Endothelial cell of umbilical vein (primary cell): ENCODE data around the gene GJB3. TPM values are rescaled to one million over a fixed set of nuclear protein-coding genes. Genes with fewer than 3 reads are reported as not detected.

ENCODE experiments used
- BruUV-seq: library from RNA; stranded (reverse); fragments of 400-500 nt; replicated peaks from 2 replicates; lab custom pipeline; 2021; lab: Mats Ljungman, UMichigan
- CTCF ChIA-PET: fragments of 300-600, 350-600 bp; sonication (Branson Sonifier 250); formaldehyde crosslinking; loops from one replicate; lab custom pipeline; 2021; ENCODE audit warnings: antibody characterized with exemption, inconsistent platforms; lab: Charles Lee
- POLR2A ChIA-PET: fragments of 300-600, 350-600 bp; sonication (Branson Sonifier 250); formaldehyde crosslinking; loops from one replicate; lab custom pipeline; 2021; ENCODE audit warnings: antibody characterized with exemption, inconsistent platforms; lab: Charles Lee
- DNase-seq: peaks from one replicate; pipeline ENCODE4 v3.0.0-alpha.2; 2011; ENCODE audit warnings: low read depth, low spot score
- FAIRE-seq: peaks from 2 replicates; lab custom pipeline; 2011; peaks lifted over from hg19 to GRCh38; lab: Jason Lieb, UNC
- H2AFZ ChIP-seq: 2 replicates; pipeline ENCODE4 v1.6.0; 2012; ENCODE audit warnings: low read depth, low read length, control low read depth, inconsistent platforms
- H3K27ac ChIP-seq: 2 replicates; pipeline ENCODE4 v1.5.1; 2011; ENCODE audit warnings: low read depth, mild to moderate bottlenecking, control low read depth, low read length, moderate library complexity; ENCODE audit not compliant: insufficient read depth
- H3K27me3 ChIP-seq, 2 experiments: 2 replicates each; pipeline versions ENCODE4 v1.6.0 to v1.6.1; 2011; ENCODE audit warnings: low read length in 2 of 2, mixed read lengths in 1 of 2; ENCODE audit not compliant: control insufficient read depth in 2 of 2, insufficient read depth in 2 of 2
- H3K36me3 ChIP-seq, 2 experiments: 2 replicates in 1 of 2; 3 replicates in 1 of 2; pipeline ENCODE4 v1.5.1; 2011; ENCODE audit warnings: low read length in 2 of 2, mild to moderate bottlenecking in 1 of 2, moderate library complexity in 1 of 2; ENCODE audit not compliant: control insufficient read depth in 2 of 2, insufficient read depth in 2 of 2; ENCODE audit errors: extremely low read depth in 1 of 2
- H3K4me1 ChIP-seq: 3 replicates; pipeline ENCODE4 v1.5.1; 2011; ENCODE audit warnings: mild to moderate bottlenecking, low read length; ENCODE audit not compliant: control insufficient read depth, insufficient read depth; ENCODE audit errors: extremely low read depth
- H3K4me2 ChIP-seq: 2 replicates; pipeline ENCODE4 v1.6.1; 2011; ENCODE audit warnings: low read length, control low read depth, mixed read lengths; ENCODE audit not compliant: insufficient read depth
- H3K4me3 ChIP-seq, 3 experiments: fragments of 200-600 bp in 1 of 3; sonication (generic), shearing (Covaris generic) in 1 of 3; replicated peaks in 1 of 3; 2 replicates each; pipeline ENCODE4 v1.5.1; 2011 to 2016; ENCODE audit warnings: control low read depth in 3 of 3, low read length in 3 of 3, mild to moderate bottlenecking in 2 of 3, inconsistent platforms in 1 of 3, low read depth in 1 of 3, moderate library complexity in 1 of 3; ENCODE audit not compliant: insufficient read depth in 1 of 3
- H3K79me2 ChIP-seq: 2 replicates; pipeline ENCODE4 v1.6.0; 2012; ENCODE audit warnings: low read length, inconsistent platforms; ENCODE audit not compliant: control insufficient read depth, insufficient read depth
- H3K9ac ChIP-seq: replicated peaks from 2 replicates; pipeline ENCODE3; 2011; ENCODE audit warnings: low read length, control low read depth; ENCODE audit not compliant: insufficient read depth; ENCODE audit errors: extremely low read depth
- H3K9me1 ChIP-seq: replicated peaks from 3 replicates; pipeline ENCODE4 v1.6.0; 2011; ENCODE audit warnings: mild to moderate bottlenecking, low read length; ENCODE audit not compliant: control insufficient read depth, insufficient read depth; ENCODE audit errors: extremely low read depth
- H3K9me3 ChIP-seq: replicated peaks from 2 replicates; pipeline ENCODE4 v1.5.1; 2012; ENCODE audit warnings: low read length, inconsistent platforms; ENCODE audit not compliant: control insufficient read depth, insufficient read depth
- H4K20me1 ChIP-seq: replicated peaks from 2 replicates; pipeline ENCODE3; 2011; ENCODE audit warnings: mild to moderate bottlenecking, low read length; ENCODE audit not compliant: control insufficient read depth, insufficient read depth; ENCODE audit errors: extremely low read depth
- CTCF ChIP-seq, 2 donors: IDR thresholded peaks; 1 replicate in 1 of 2; 2 replicates in 1 of 2; pipeline ENCODE4 v1.5.1; 2011; ENCODE audit warnings: low read length in 2 of 2, mild to moderate bottlenecking in 2 of 2, moderate library complexity in 2 of 2, control low read depth in 1 of 2, inconsistent platforms in 1 of 2, low read depth in 1 of 2; ENCODE audit not compliant: insufficient read depth in 1 of 2; ENCODE audit errors: extremely low read depth in 1 of 2
- EZH2 ChIP-seq: IDR thresholded peaks from 2 replicates; pipeline ENCODE4 v1.6.1; 2012; ENCODE audit warnings: borderline replicate concordance, low read depth, mild to moderate bottlenecking, moderate library complexity, low read length, inconsistent platforms; ENCODE audit not compliant: severe bottlenecking
- FOS ChIP-seq: IDR thresholded peaks from 2 replicates; pipeline ENCODE4 v1.6.1; 2011; ENCODE audit warnings: mild to moderate bottlenecking, low read length, moderate library complexity, borderline replicate concordance; ENCODE audit not compliant: insufficient read depth
- GATA2 ChIP-seq: IDR thresholded peaks from 2 replicates; pipeline ENCODE4 v1.7.0; 2011; ENCODE audit warnings: low read depth, mild to moderate bottlenecking, moderate library complexity, mixed read lengths, low read length; ENCODE audit not compliant: insufficient read length, insufficient read depth
- JUN ChIP-seq: IDR thresholded peaks from 2 replicates; pipeline ENCODE4 v1.6.1; 2011; ENCODE audit warnings: borderline replicate concordance, low read depth; ENCODE audit not compliant: insufficient read length, insufficient read depth
- MYC ChIP-seq: IDR thresholded peaks from one replicate; pipeline ENCODE4 v1.6.1; 2011; ENCODE audit warnings: mild to moderate bottlenecking, low read depth, low read length
- POLR2A ChIP-seq: IDR thresholded peaks from 2 replicates; pipeline ENCODE4 v1.6.1; 2012; ENCODE audit warnings: low read depth, mild to moderate bottlenecking, control low read depth, low read length
- POLR2AphosphoS5 ChIP-seq: IDR thresholded peaks from 2 replicates; pipeline ENCODE4 v1.6.1; 2012; ENCODE audit warnings: low read depth, mild to moderate bottlenecking, control low read depth, low read length, moderate library complexity; ENCODE audit not compliant: insufficient read depth
- dilution Hi-C: fragments of 300-500 bp; cut with MboI; formaldehyde crosslinking; loops from one replicate; pipeline ENCODE4 v1.15.0; 2019; ENCODE audit warnings: low sequenced_read_pairs; ENCODE audit not compliant: extremely low pct_ligation_motif_present
- intact Hi-C: fragments of 100-400 bp; cut with micrococcal nuclease; formaldehyde crosslinking; loops from one replicate; pipeline ENCODE4 v1.10.0; 2022
- polyA plus RNA-seq, 4 experiments: library from polyadenylated mRNA; depleted of rRNA in 3 of 4; stranded (reverse) in 3 of 4; unstranded in 1 of 4; fragments of >200 nt; gene quantifications; 2 replicates each; pipeline versions ENCODE4 v1.2.1 to v1.2.3, GENCODE V29; 2011 to 2012; ENCODE audit warnings: missing spikeins in 1 of 4
- total RNA-seq: library from RNA; stranded (reverse); gene quantifications from 2 replicates; pipeline ENCODE4 v1.2.3, GENCODE V29; 2021
- TF ChIP-seq, protein P1 (sequence below): IDR thresholded peaks from 2 replicates; pipeline ENCODE4 v1.6.1; 2011; ENCODE audit not compliant: insufficient read depth, insufficient read length

GJB3 gene
- total and polyA plus RNA-seq, 2 donors (not counting 3 experiments of a cell fraction or from before 2014, with no cell fraction given), result not detected

DNA sequence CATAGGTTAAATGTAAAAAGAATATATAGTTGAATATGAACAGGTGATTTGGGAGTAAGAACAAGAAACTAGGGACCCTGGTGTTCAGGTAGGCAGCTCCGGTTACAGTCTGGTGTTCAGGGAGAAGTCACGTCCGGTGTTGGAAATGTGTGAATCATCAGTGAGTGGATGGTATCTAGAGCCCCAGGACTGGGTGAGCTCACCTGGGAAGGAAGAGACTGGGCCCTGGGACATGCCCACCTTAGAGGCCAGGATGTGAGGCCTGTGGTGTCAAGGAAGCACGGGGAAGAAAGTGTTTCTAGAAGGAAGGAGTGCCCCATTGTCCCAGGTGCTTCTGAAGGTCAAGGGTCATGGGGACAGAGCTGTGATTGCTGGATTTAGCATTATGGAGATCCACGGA, 1.5 kb upstream of the GJB3 start:
- H3K36me3 ChIP-seq, result no peaks in the 10 kb centered on the region
- peaks cover 27 to 33% of the 10 kb centered on the region in 2 experiments for H3K27me3 ChIP-seq
- dilution Hi-C loops (no loop called here), intact Hi-C loops (no loop called here)
- CTCF ChIA-PET, result interaction anchor here (1.2 kb wide), 2 partner anchors 22 to 73 kb away, joined by 3 read pairs; no protein-coding TSS in a partner anchor
- H3K27ac ChIP-seq, result no peak overlapping the region
- BruUV-seq, result no TSS peak
- H3K9ac ChIP-seq, result no peak overlapping the region
- H3K79me2 ChIP-seq, result no peaks in the 10 kb centered on the region
- H3K4me2 ChIP-seq, result no peak overlapping the region
- no peak overlapping the region for H3K4me3 ChIP-seq
- TF ChIP-seq CTCF (IDR thresholded peaks at IDR 0.05; ENCODE audit: extremely low read depth in 1 of 2, insufficient read depth in 1 of 2, low read depth in 1 of 2, low read length in 2 of 2), result no peak
- TF ChIP-seq JUN, result no peak
- no peak for TF ChIP-seq POLR2AphosphoS5
- TF ChIP-seq FOS, result no peak
- TF ChIP-seq EZH2, result no peak
- no peak for TF ChIP-seq POLR2A
- TF ChIP-seq, protein P1, sequence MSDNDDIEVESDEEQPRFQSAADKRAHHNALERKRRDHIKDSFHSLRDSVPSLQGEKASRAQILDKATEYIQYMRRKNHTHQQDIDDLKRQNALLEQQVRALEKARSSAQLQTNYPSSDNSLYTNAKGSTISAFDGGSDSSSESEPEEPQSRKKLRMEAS, result no peak
- no peak for TF ChIP-seq MYC
- no peak for TF ChIP-seq GATA2
- no peak overlapping the region for H2AFZ ChIP-seq
- no peaks in the 10 kb centered on the region for H4K20me1 ChIP-seq
- DNase-seq, result no peak
- no peaks in the 10 kb centered on the region for H3K4me1 ChIP-seq
- POLR2A ChIA-PET, result no interaction called here
- FAIRE-seq, result no peak
- no peaks in the 10 kb centered on the region for H3K9me3 ChIP-seq
- H3K9me1 ChIP-seq, result no peaks in the 10 kb centered on the region
